Measurements from ENCODE around the gene TRIM27.

Gene TRIM27

GRCh38 chr6:28886079-28886439 lies 37.7 kb downstream of the TRIM27 start:
- no peak overlapping the region for H2AFZ ChIP-seq (ENCODE audit: low read depth)
- no peaks in the 10 kb centered on the region for H4K20me1 ChIP-seq (ENCODE audit: insufficient read depth)
- no peaks in the 10 kb centered on the region for H3K36me3 ChIP-seq (ENCODE audit: insufficient read depth)
- TF ChIP-seq, protein P1, sequence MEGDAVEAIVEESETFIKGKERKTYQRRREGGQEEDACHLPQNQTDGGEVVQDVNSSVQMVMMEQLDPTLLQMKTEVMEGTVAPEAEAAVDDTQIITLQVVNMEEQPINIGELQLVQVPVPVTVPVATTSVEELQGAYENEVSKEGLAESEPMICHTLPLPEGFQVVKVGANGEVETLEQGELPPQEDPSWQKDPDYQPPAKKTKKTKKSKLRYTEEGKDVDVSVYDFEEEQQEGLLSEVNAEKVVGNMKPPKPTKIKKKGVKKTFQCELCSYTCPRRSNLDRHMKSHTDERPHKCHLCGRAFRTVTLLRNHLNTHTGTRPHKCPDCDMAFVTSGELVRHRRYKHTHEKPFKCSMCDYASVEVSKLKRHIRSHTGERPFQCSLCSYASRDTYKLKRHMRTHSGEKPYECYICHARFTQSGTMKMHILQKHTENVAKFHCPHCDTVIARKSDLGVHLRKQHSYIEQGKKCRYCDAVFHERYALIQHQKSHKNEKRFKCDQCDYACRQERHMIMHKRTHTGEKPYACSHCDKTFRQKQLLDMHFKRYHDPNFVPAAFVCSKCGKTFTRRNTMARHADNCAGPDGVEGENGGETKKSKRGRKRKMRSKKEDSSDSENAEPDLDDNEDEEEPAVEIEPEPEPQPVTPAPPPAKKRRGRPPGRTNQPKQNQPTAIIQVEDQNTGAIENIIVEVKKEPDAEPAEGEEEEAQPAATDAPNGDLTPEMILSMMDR (conservative IDR thresholded peaks at IDR 0.05; ENCODE audit: low read depth, low read length) = no peak
- H3K9ac ChIP-seq = no peak overlapping the region; the same call in 1 of the 2 replicates
- H3K27me3 ChIP-seq (ENCODE audit: insufficient read depth, low read depth) = no peaks in the 10 kb centered on the region
- peak overlapping the region; percentile 37; the same call in 1 of the 2 replicates for H3K4me2 ChIP-seq
- H3K4me1 ChIP-seq (ENCODE audit: low read depth, poor library complexity, severe bottlenecking) = peaks cover 15% of the 10 kb centered on the region
- no peaks in the 10 kb centered on the region for H3K79me2 ChIP-seq (ENCODE audit: insufficient read depth, low read depth)
- H3K27ac ChIP-seq = peak overlapping the region; percentile 32; the same call in 1 of the 2 replicates
- H3K4me3 ChIP-seq (IDR thresholded peaks at IDR 0.05; ENCODE audit: insufficient read depth, low read depth, low read length) = no peak overlapping the region

- peaks cover 15% of the 10 kb centered on the region for H3K4me1 ChIP-seq (ENCODE audit: low read depth, poor library complexity, severe bottlenecking)
- no peak overlapping the region for H3K27ac ChIP-seq
- TF ChIP-seq, protein P1 (conservative IDR thresholded peaks at IDR 0.05; ENCODE audit: low read depth, low read length) = no peak
- no peak overlapping the region for H3K4me2 ChIP-seq
- H3K36me3 ChIP-seq (ENCODE audit: insufficient read depth) = no peaks in the 10 kb centered on the region
- H3K4me3 ChIP-seq (IDR thresholded peaks at IDR 0.05; ENCODE audit: insufficient read depth, low read depth, low read length) = no peak overlapping the region
- no peak overlapping the region for H2AFZ ChIP-seq (ENCODE audit: low read depth)
- H3K27me3 ChIP-seq (ENCODE audit: insufficient read depth, low read depth) = no peaks in the 10 kb centered on the region
- no peaks in the 10 kb centered on the region for H3K79me2 ChIP-seq (ENCODE audit: insufficient read depth, low read depth)
- no peaks in the 10 kb centered on the region for H4K20me1 ChIP-seq (ENCODE audit: insufficient read depth)
- no peak overlapping the region for H3K9ac ChIP-seq
Observed at GRCh38 chr6:28884423-28885131, 39.2 kb downstream of the TRIM27 start.

- Histone ChIP-seq H3K4me2 (no peak overlapping the region), H3K36me3 (ENCODE audit: insufficient read depth) (no peaks in the 10 kb centered on the region), H2AFZ (ENCODE audit: low read depth) (no peak overlapping the region), H3K27ac (no peak overlapping the region), H3K27me3 (ENCODE audit: insufficient read depth, low read depth) (no peaks in the 10 kb centered on the region), H3K4me1 (ENCODE audit: low read depth, poor library complexity, severe bottlenecking) (peaks cover 9% of the 10 kb centered on the region), H3K9ac (no peak overlapping the region), H3K4me3 (IDR thresholded peaks at IDR 0.05; ENCODE audit: insufficient read depth, low read depth, low read length) (no peak overlapping the region), H3K79me2 (ENCODE audit: insufficient read depth, low read depth) (no peaks in the 10 kb centered on the region), H4K20me1 (ENCODE audit: insufficient read depth) (no peaks in the 10 kb centered on the region)
- TF ChIP-seq, protein P1 (conservative IDR thresholded peaks at IDR 0.05; ENCODE audit: low read depth, low read length) = no peak
Observed at GRCh38 chr6:28880894-28881780, 42.6 kb downstream of the TRIM27 start.

DNA sequence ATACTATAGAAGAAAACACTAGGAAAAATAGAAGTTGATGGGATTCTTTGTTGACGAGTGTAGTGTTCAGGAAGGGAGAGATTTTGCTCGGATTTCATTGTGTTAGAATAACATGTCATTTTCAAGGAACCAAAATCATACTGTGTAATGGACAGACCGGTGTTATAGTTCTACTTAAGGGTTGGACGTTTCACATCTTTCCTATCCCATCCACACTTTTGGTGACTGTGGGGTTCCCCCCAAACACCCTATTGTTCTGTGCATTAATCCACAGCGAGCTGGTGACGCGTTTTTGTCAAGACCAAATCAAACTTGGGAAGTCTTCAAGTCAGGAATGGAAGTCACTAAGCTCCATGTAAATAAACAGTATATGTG lies 43.3 kb downstream of the TRIM27 start:
- Histone ChIP-seq H3K4me2 (no peak overlapping the region), H3K36me3 (ENCODE audit: insufficient read depth) (no peaks in the 10 kb centered on the region), H3K79me2 (ENCODE audit: insufficient read depth, low read depth) (no peaks in the 10 kb centered on the region), H3K27ac (no peak overlapping the region), H3K9ac (no peak overlapping the region), H3K27me3 (ENCODE audit: insufficient read depth, low read depth) (no peaks in the 10 kb centered on the region), H3K4me3 (IDR thresholded peaks at IDR 0.05; ENCODE audit: insufficient read depth, low read depth, low read length) (no peak overlapping the region), H3K4me1 (ENCODE audit: low read depth, poor library complexity, severe bottlenecking) (peaks cover 3% of the 10 kb centered on the region), H2AFZ (ENCODE audit: low read depth) (no peak overlapping the region), H4K20me1 (ENCODE audit: insufficient read depth) (no peaks in the 10 kb centered on the region)
- TF ChIP-seq, protein P1 (conservative IDR thresholded peaks at IDR 0.05; ENCODE audit: low read depth, low read length) = no peak

All from KMS-11 (cell line).